CD4-positive, alpha-beta T cell (primary cell): ENCODE measurements around the gene XYLT1. TPM values are rescaled to one million over a fixed set of nuclear protein-coding genes. Genes with fewer than 3 reads are reported as not detected.

Experiments used
- ATAC-seq: fragments of 200-7000 bp; cut with Tn5 transposase; one replicate; pipeline ENCODE4 v1.10.0; 2022; ENCODE audit warnings: mild to moderate bottlenecking; ENCODE audit not compliant: poor library complexity
- CTCF ChIA-PET: fragments of 350-600 bp; sonication (Branson Sonifier 250); formaldehyde crosslinking; loops from one replicate; lab custom pipeline; 2021; ENCODE audit warnings: antibody characterized with exemption, inconsistent platforms; lab: Charles Lee
- POLR2A ChIA-PET: fragments of 350-600 bp; sonication (Branson Sonifier 250); formaldehyde crosslinking; loops from one replicate; lab custom pipeline; 2021; ENCODE audit warnings: antibody characterized with exemption, inconsistent platforms; lab: Charles Lee
- DNase-seq, 14 experiments: peaks; one replicate each; pipeline ENCODE4 v3.0.0-alpha.2; 2013 to 2020; ENCODE audit warnings: mixed read lengths in 2 of 14
- H3K27ac ChIP-seq, 2 donors: one replicate each; pipeline versions ENCODE4 v1.5.1 to v1.7.0; 2013; ENCODE audit warnings: low read length in 2 of 2, low read depth in 1 of 2, mild to moderate bottlenecking in 1 of 2
- H3K27me3 ChIP-seq, 2 experiments: 1 replicate in 1 of 2; 2 replicates in 1 of 2; pipeline versions ENCODE4 v1.6.1 to v1.7.0; 2013; ENCODE audit warnings: low read length in 2 of 2, control low read depth in 1 of 2, mild to moderate bottlenecking in 1 of 2, moderate library complexity in 1 of 2; ENCODE audit not compliant: insufficient read depth in 2 of 2, control insufficient read depth in 1 of 2
- H3K36me3 ChIP-seq: one replicate; pipeline ENCODE4 v1.6.1; 2013; ENCODE audit warnings: low read length, control low read depth; ENCODE audit not compliant: insufficient read depth
- H3K4me1 ChIP-seq: one replicate; pipeline ENCODE4 v1.6.1; 2013; ENCODE audit warnings: low read length, control low read depth; ENCODE audit not compliant: insufficient read depth
- H3K4me3 ChIP-seq: one replicate; pipeline ENCODE4 v1.5.1; 2013; ENCODE audit warnings: mild to moderate bottlenecking, low read length, moderate library complexity
- H3K9me3 ChIP-seq, 2 experiments: 1 replicate in 1 of 2; 2 replicates in 1 of 2; pipeline versions ENCODE4 v1.6.1 to v1.7.0; 2013; ENCODE audit warnings: low read length in 2 of 2, mild to moderate bottlenecking in 2 of 2, control low read depth in 1 of 2, moderate library complexity in 1 of 2; ENCODE audit not compliant: control insufficient read depth in 1 of 2, insufficient read depth in 1 of 2
- H3K27ac Mint-ChIP-seq: one replicate; pipeline ENCODE4 v1.8.0; 2020; ENCODE audit warnings: mixed read lengths
- H3K27me3 Mint-ChIP-seq: one replicate; pipeline ENCODE4 v1.8.0; 2021; ENCODE audit warnings: mixed read lengths
- H3K36me3 Mint-ChIP-seq: one replicate; pipeline ENCODE4 v1.8.0; 2021; ENCODE audit warnings: low read depth, mixed read lengths
- H3K4me1 Mint-ChIP-seq: one replicate; pipeline ENCODE4 v1.8.0; 2021; ENCODE audit warnings: low read depth, mixed read lengths
- H3K4me3 Mint-ChIP-seq: one replicate; pipeline ENCODE4 v1.8.0; 2020; ENCODE audit warnings: mild to moderate bottlenecking, mixed read lengths
- H3K9me3 Mint-ChIP-seq: one replicate; pipeline ENCODE4 v1.8.0; 2020; ENCODE audit warnings: mixed read lengths
- CTCF ChIP-seq: fragments of 200-600 bp; IDR thresholded peaks from one replicate; pipeline ENCODE4 v1.8.0; 2022; ENCODE audit warnings: antibody characterized with exemption, mild to moderate bottlenecking
- intact Hi-C, 2 experiments: fragments of 100-400 bp; cut with DNase I in 1 of 2; cut with micrococcal nuclease in 1 of 2; formaldehyde crosslinking; loops; one replicate each; pipeline versions ENCODE4 v1.15.1 to v1.9.0; 2023 to 2025; cut with DNase I, micrococcal nuclease
- total RNA-seq, 174 experiments: library from RNA in 2 of 174; stranded (reverse) in 2 of 174; gene quantifications; one replicate each; pipeline ENCODE4 v1.2.3 and lab custom pipeline; 2021 to 2026

Gene XYLT1
- total RNA-seq, 2 experiments from 2014 or later = 26.0 to 27.1 TPM

- DNase-seq = no peak
- Mint-ChIP-seq H3K9me3 (no peaks in the 10 kb centered on the region), H3K36me3 (peaks cover 95% of the 10 kb centered on the region), H3K4me3 (no peak overlapping the region), H3K27ac (no peak overlapping the region), H3K27me3 (no peaks in the 10 kb centered on the region), H3K4me1 (peaks cover 40% of the 10 kb centered on the region)
- peaks cover 48% of the 10 kb centered on the region for H3K36me3 ChIP-seq
- peaks cover 5% of the 10 kb centered on the region for H3K4me1 ChIP-seq
- no peak overlapping the region for H3K4me3 ChIP-seq
- intact Hi-C loops = no loop called here
- ChIA-PET CTCF (no interaction called here), POLR2A (no interaction called here)
- no peak for ATAC-seq
- H3K9me3 ChIP-seq = no peaks in the 10 kb centered on the region
- H3K27ac ChIP-seq = no peak overlapping the region
- H3K27me3 ChIP-seq = no peaks in the 10 kb centered on the region
- TF ChIP-seq CTCF = no peak
Observed at GRCh38 chr16:17134586-17134985, 336.2 kb downstream of the XYLT1 start.

GRCh38 chr16:17133851-17134250 is 336.9 kb downstream of the XYLT1 start:
- Histone ChIP-seq H3K27me3 (no peaks in the 10 kb centered on the region), H3K9me3 (no peaks in the 10 kb centered on the region), H3K27ac (no peak overlapping the region), H3K36me3 (peaks cover 44% of the 10 kb centered on the region), H3K4me3 (no peak overlapping the region), H3K4me1 (peaks cover 5% of the 10 kb centered on the region)
- POLR2A ChIA-PET = no interaction called here
- Mint-ChIP-seq H3K9me3 (no peaks in the 10 kb centered on the region), H3K27ac (no peak overlapping the region), H3K36me3 (peaks cover 91% of the 10 kb centered on the region), H3K4me3 (no peak overlapping the region), H3K27me3 (no peaks in the 10 kb centered on the region), H3K4me1 (peaks cover 40% of the 10 kb centered on the region)
- TF ChIP-seq CTCF = no peak
- CTCF ChIA-PET = no interaction called here
- ATAC-seq (no peak), DNase-seq (no peak)
- intact Hi-C loops = no loop called here

GRCh38 chr16:17131351-17131750 is 339.4 kb downstream of the XYLT1 start:
- intact Hi-C loops = no loop called here

More at GRCh38 chr16:17131351-17131750, 339.4 kb downstream of the XYLT1 start:
- no peaks in the 10 kb centered on the region for H3K27me3 ChIP-seq
- DNase-seq (peak in 1 of 14 experiments; percentile 5), ATAC-seq (no peak)
- peaks cover 5% of the 10 kb centered on the region for H3K4me1 ChIP-seq
- ChIA-PET POLR2A (no interaction called here), CTCF (no interaction called here)
- Mint-ChIP-seq H3K36me3 (peaks cover 91% of the 10 kb centered on the region), H3K27ac (peak overlapping the region; percentile 39), H3K4me1 (peaks cover 39% of the 10 kb centered on the region), H3K4me3 (no peak overlapping the region), H3K27me3 (no peaks in the 10 kb centered on the region), H3K9me3 (no peaks in the 10 kb centered on the region)
- H3K27ac ChIP-seq = no peak overlapping the region
- peaks cover 52% of the 10 kb centered on the region for H3K36me3 ChIP-seq
- TF ChIP-seq CTCF = no peak
- no peak overlapping the region for H3K4me3 ChIP-seq
- no peaks in the 10 kb centered on the region for H3K9me3 ChIP-seq
